ENCODE data around the gene MEOX1.

DNA sequence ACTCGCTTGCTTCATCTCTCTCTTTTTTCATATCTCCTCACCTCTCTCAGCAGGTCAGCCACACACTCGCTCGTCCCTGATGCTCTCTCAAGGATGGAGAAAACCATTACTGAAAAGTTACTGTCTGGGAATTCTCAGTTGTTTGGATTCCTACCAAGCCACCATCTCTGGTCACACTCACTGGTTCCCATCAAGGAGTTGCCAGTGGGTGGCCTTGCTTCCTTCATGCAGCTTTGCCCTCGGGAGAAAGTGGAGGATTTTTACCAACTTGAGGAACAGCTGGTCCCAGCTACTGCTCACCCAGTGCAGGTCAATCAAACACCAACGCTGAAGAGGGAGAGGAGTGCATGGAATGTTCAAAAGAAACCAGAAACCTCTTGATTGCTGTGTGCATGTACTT lies 25.3 kb downstream of the MEOX1 start:
- TF ChIP-seq, protein P1, sequence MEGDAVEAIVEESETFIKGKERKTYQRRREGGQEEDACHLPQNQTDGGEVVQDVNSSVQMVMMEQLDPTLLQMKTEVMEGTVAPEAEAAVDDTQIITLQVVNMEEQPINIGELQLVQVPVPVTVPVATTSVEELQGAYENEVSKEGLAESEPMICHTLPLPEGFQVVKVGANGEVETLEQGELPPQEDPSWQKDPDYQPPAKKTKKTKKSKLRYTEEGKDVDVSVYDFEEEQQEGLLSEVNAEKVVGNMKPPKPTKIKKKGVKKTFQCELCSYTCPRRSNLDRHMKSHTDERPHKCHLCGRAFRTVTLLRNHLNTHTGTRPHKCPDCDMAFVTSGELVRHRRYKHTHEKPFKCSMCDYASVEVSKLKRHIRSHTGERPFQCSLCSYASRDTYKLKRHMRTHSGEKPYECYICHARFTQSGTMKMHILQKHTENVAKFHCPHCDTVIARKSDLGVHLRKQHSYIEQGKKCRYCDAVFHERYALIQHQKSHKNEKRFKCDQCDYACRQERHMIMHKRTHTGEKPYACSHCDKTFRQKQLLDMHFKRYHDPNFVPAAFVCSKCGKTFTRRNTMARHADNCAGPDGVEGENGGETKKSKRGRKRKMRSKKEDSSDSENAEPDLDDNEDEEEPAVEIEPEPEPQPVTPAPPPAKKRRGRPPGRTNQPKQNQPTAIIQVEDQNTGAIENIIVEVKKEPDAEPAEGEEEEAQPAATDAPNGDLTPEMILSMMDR (IDR thresholded peaks at IDR 0.05): no peak
- TF ChIP-seq POLR2A (IDR thresholded peaks at IDR 0.05): no peak
